8988T (cell line): ENCODE data around the gene BMPER.

ENCODE experiments used
- DNase-seq: peaks from one replicate; pipeline ENCODE4 v3.0.0; 2011

Gene BMPER

GRCh38 chr7:33905389-33906032 lies at the start of gene BMPER:
BMPER (plus strand) TSS chr7:33905539; CDS start chr7:33905614, 75 bp downstream.
- DNase-seq = peak; percentile 27

- DNase-seq = no peak
Observed at GRCh38 chr7:33861947-33862346, 43.4 kb upstream of the BMPER start.

GRCh38 chr7:33862946-33863814 lies 42.2 kb upstream of the BMPER start:
- no peak for DNase-seq

- no peak for DNase-seq
Observed at GRCh38 chr7:33868166-33868565, 37.2 kb upstream of the BMPER start.

- DNase-seq = no peak
Observed at GRCh38 chr7:33869176-33869575, 36.2 kb upstream of the BMPER start.

GRCh38 chr7:33870120-33870519 lies 35.2 kb upstream of the BMPER start:
- DNase-seq = no peak

GRCh38 chr7:33872870-33873269 lies 32.5 kb upstream of the BMPER start:
- DNase-seq = no peak

- DNase-seq = no peak
Observed at GRCh38 chr7:33873518-33873917, 31.8 kb upstream of the BMPER start.

- no peak for DNase-seq
Observed at GRCh38 chr7:33873981-33874750, 31.2 kb upstream of the BMPER start.

GRCh38 chr7:33874943-33875342 lies 30.4 kb upstream of the BMPER start:
- no peak for DNase-seq

GRCh38 chr7:33876596-33877274 lies 28.6 kb upstream of the BMPER start:
- DNase-seq = no peak

GRCh38 chr7:33880787-33881186 lies 24.6 kb upstream of the BMPER start:
- DNase-seq = no peak

- no peak for DNase-seq
Observed at GRCh38 chr7:33881316-33881715, 24.0 kb upstream of the BMPER start.

- DNase-seq = no peak
Observed at GRCh38 chr7:33882040-33882837, 23.1 kb upstream of the BMPER start.

- no peak for DNase-seq
Observed at GRCh38 chr7:33882950-33883670, 22.2 kb upstream of the BMPER start.

GRCh38 chr7:33883671-33883965 lies 21.7 kb upstream of the BMPER start:
- no peak for DNase-seq

GRCh38 chr7:33885290-33886148 lies 19.8 kb upstream of the BMPER start:
- no peak for DNase-seq

- no peak for DNase-seq
Observed at GRCh38 chr7:33886149-33886623, 19.2 kb upstream of the BMPER start.

- no peak for DNase-seq
Observed at GRCh38 chr7:33887266-33887975, 17.9 kb upstream of the BMPER start.

GRCh38 chr7:33888166-33888565 lies 17.2 kb upstream of the BMPER start:
- DNase-seq = no peak
